HCT116 (cell line): ENCODE measurements around the gene CSNK1D. TPM values are rescaled to one million over a fixed set of nuclear protein-coding genes. Genes with fewer than 3 reads are reported as not detected.

Source experiments
- ATAC-seq: fragments of 200-7000 bp; cut with Tn5 transposase; 2 replicates; pipeline ENCODE4 v1.9.1; 2020; ENCODE audit warnings: mild to moderate bottlenecking, moderate library complexity
- BruUV-seq: library from RNA; stranded (reverse); fragments of 400-500 nt; replicated peaks from 2 replicates; lab custom pipeline; 2021; lab: Mats Ljungman, UMichigan
- CTCF ChIA-PET: fragments of 300-600 bp; sonication (Branson Sonifier 250); formaldehyde crosslinking; loops from one replicate; lab custom pipeline; 2021; ENCODE audit warnings: antibody characterized with exemption; lab: Charles Lee
- POLR2A ChIA-PET: fragments of 300-600, 350-600 bp; sonication (Branson Sonifier 250); formaldehyde crosslinking; loops from one replicate; lab custom pipeline; 2021; ENCODE audit warnings: antibody characterized with exemption; lab: Charles Lee
- RAD21 ChIA-PET, 2 experiments: fragments of 300-600 bp; sonication (Branson Sonifier 250); formaldehyde crosslinking; loops; one replicate each; lab custom pipeline; 2023; ENCODE audit warnings: low total read pairs in 2 of 2; ENCODE audit not compliant: uncharacterized antibody in 2 of 2, unreplicated experiment in 2 of 2, low non-redundant PET in 1 of 2; lab: Charles Lee
- DNase-seq: peaks from one replicate; pipeline ENCODE4 v3.0.0-alpha.2; 2010; ENCODE audit warnings: low read depth, low spot score
- H2AFZ ChIP-seq: fragments of 200-600 bp; shearing (Covaris generic), sonication (generic); 2 replicates; pipeline ENCODE4 v1.6.1; 2017; ENCODE audit warnings: low read depth, mixed run types, mixed read lengths, antibody characterized with exemption, low read length; ENCODE audit not compliant: poor library complexity, severe bottlenecking
- H3K27ac ChIP-seq: 2 replicates; pipeline ENCODE4 v1.5.1; 2012; ENCODE audit warnings: low read depth, low read length
- H3K27me3 ChIP-seq: fragments of 200-600 bp; sonication (generic); 2 replicates; pipeline ENCODE4 v1.6.1; 2016; ENCODE audit warnings: mixed run types, low read length, mixed read lengths; ENCODE audit not compliant: insufficient read depth
- H3K36me3 ChIP-seq, 2 experiments: fragments of 200-500 bp in 1 of 2; fragments of 200-600 bp in 1 of 2; sonication (Bioruptor generic) in 1 of 2; sonication (generic) in 1 of 2; 2 replicates each; pipeline versions ENCODE4 v1.5.1 to v1.6.1; 2014 to 2016; ENCODE audit warnings: low read length in 2 of 2, inconsistent platforms in 1 of 2, mixed read lengths in 1 of 2, mixed run types in 1 of 2; ENCODE audit not compliant: insufficient read depth in 2 of 2, control insufficient read depth in 1 of 2
- H3K4me1 ChIP-seq, 2 experiments: fragments of 200-600 bp in 1 of 2; sonication (generic) in 1 of 2; 2 replicates each; pipeline versions ENCODE4 v1.5.1 to v1.6.1; 2012 to 2017; ENCODE audit warnings: low read length in 2 of 2, inconsistent platforms in 1 of 2, mild to moderate bottlenecking in 1 of 2, mixed read lengths in 1 of 2, mixed run types in 1 of 2, moderate library complexity in 1 of 2; ENCODE audit not compliant: insufficient read depth in 2 of 2, control insufficient read depth in 1 of 2
- H3K4me2 ChIP-seq: fragments of 200-600 bp; sonication (generic); 2 replicates; pipeline ENCODE4 v1.6.1; 2017; ENCODE audit warnings: mixed run types, low read length, mixed read lengths
- H3K4me3 ChIP-seq, 2 experiments: fragments of 200-600 bp in 1 of 2; sonication (generic) in 1 of 2; replicated peaks in 1 of 2; 2 replicates each; pipeline ENCODE4 v1.5.1; 2011 to 2016; ENCODE audit warnings: low read length in 2 of 2, control low read depth in 1 of 2, low read depth in 1 of 2, mild to moderate bottlenecking in 1 of 2, mixed read lengths in 1 of 2, mixed run types in 1 of 2
- H3K79me2 ChIP-seq: fragments of 200-600 bp; sonication (generic); 2 replicates; pipeline ENCODE4 v1.6.1; 2017; ENCODE audit warnings: mild to moderate bottlenecking, mixed run types, low read length, moderate library complexity, mixed read lengths; ENCODE audit not compliant: insufficient read depth
- H3K9ac ChIP-seq: fragments of 200-600 bp; sonication (generic); 2 replicates; pipeline ENCODE4 v1.6.1; 2016; ENCODE audit warnings: low read length, mixed read lengths
- H3K9me2 ChIP-seq: fragments of 200-600 bp; sonication (generic), shearing (Covaris generic); 2 replicates; pipeline ENCODE4 v1.6.1; 2017; ENCODE audit warnings: mixed run types, mild to moderate bottlenecking, moderate library complexity; ENCODE audit not compliant: insufficient read depth
- H3K9me3 ChIP-seq, 2 experiments: fragments of 200-500 bp in 1 of 2; fragments of 200-600 bp in 1 of 2; sonication (Bioruptor generic) in 1 of 2; sonication (generic) in 1 of 2; 2 replicates each; pipeline ENCODE4 v1.6.1; 2014 to 2017; ENCODE audit warnings: low read length in 2 of 2, mixed read lengths in 2 of 2, inconsistent platforms in 1 of 2, low read depth in 1 of 2, mild to moderate bottlenecking in 1 of 2, mixed run types in 1 of 2, moderate library complexity in 1 of 2; ENCODE audit not compliant: control insufficient read depth in 1 of 2, insufficient read depth in 1 of 2
- H4K20me1 ChIP-seq: fragments of 200-600 bp; sonication (generic), shearing (Covaris generic); 2 replicates; pipeline ENCODE4 v1.6.1; 2017; ENCODE audit warnings: mixed run types, mild to moderate bottlenecking, moderate library complexity; ENCODE audit not compliant: insufficient read depth
- ELF1 ChIP-seq: IDR thresholded peaks from 2 replicates; pipeline ENCODE4 v1.6.1; 2012; ENCODE audit warnings: low read depth, borderline replicate concordance
- EZH2 ChIP-seq: fragments of 200-600 bp; sonication (generic); IDR thresholded peaks from 2 replicates; pipeline ENCODE4 v1.6.1; 2017; ENCODE audit warnings: antibody characterized with exemption, mixed run types
- POLR2AphosphoS5 ChIP-seq: IDR thresholded peaks from 2 replicates; pipeline ENCODE4 v1.6.1; 2011; ENCODE audit warnings: mild to moderate bottlenecking, low read depth, low read length, moderate library complexity
- SRF ChIP-seq: IDR thresholded peaks from 2 replicates; pipeline ENCODE4 v1.6.1; 2012; ENCODE audit warnings: low read depth
- intact Hi-C: fragments of 100-400 bp; cut with micrococcal nuclease; formaldehyde crosslinking; loops from 2 replicates; pipeline ENCODE4 v1.10.0; 2022
- total RNA-seq: library from RNA; stranded (reverse); gene quantifications from one replicate; pipeline ENCODE4 v1.2.1, GENCODE V29; 2021; ENCODE audit not compliant: unreplicated experiment
- TF ChIP-seq, protein P1 (sequence below): IDR thresholded peaks from 2 replicates; pipeline ENCODE4 v1.6.1; 2012; ENCODE audit warnings: low read depth

The CSNK1D gene
- total RNA-seq, 1 experiment from 2014 or later = 176 TPM

DNA sequence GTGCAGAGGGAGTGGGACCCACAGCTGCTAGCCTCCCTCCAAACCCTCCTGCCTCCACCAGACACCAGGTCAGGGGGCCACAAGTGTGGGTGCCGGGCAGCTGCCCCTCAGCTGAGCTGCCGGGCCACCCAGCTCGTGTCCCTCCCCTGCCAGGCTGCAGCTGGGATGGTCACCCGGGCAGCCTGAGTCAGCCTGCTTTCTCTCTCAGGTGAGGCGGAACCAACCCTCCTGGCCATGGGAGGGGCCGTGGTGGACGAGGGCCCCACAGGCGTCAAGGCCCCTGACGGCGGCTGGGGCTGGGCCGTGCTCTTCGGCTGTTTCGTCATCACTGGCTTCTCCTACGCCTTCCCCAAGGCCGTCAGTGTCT lies 37.7 kb downstream of the CSNK1D start:
- Histone ChIP-seq H3K27ac (peak overlapping the region; percentile 62), H3K4me1 (peaks cover 47 to 95% of the 10 kb centered on the region in 2 experiments), H4K20me1 (peaks cover 40% of the 10 kb centered on the region; the same call in 1 of the 2 replicates), H3K4me3 (no peak overlapping the region), H3K9me2 (no peaks in the 10 kb centered on the region), H3K36me3 (peaks cover 26 to 66% of the 10 kb centered on the region in 2 experiments; a peak in 3 of 4 replicates), H3K9ac (peak overlapping the region; percentile 28; the same call in 1 of the 2 replicates), H3K27me3 (no peaks in the 10 kb centered on the region), H3K79me2 (peaks cover 87% of the 10 kb centered on the region), H3K9me3 (no peaks in the 10 kb centered on the region), H2AFZ (no peak overlapping the region), H3K4me2 (no peak overlapping the region; the same call in 1 of the 2 replicates)
- ChIA-PET RAD21 (no interaction called here), POLR2A (interaction anchor here (0.9 to 1.9 kb wide), 2 partner anchors 57 to 97 kb away, joined by 4 read pairs; no protein-coding TSS in a partner anchor), CTCF (interaction anchor here (0.8 to 2.5 kb wide), 6 partner anchors 11 to 205 kb away, joined by 3 to 14 read pairs (median 5); partner anchors contain the start of gene RAC3)
- intact Hi-C loops = no loop called here
- ATAC-seq (peak; percentile 0; the same call in 1 of the 2 replicates), DNase-seq (no peak)
- no TSS peak for BruUV-seq
- TF ChIP-seq EZH2 (no peak), ELF1 (no peak), POLR2AphosphoS5 (peak; percentile 37), SRF (no peak)
- TF ChIP-seq, protein P1, sequence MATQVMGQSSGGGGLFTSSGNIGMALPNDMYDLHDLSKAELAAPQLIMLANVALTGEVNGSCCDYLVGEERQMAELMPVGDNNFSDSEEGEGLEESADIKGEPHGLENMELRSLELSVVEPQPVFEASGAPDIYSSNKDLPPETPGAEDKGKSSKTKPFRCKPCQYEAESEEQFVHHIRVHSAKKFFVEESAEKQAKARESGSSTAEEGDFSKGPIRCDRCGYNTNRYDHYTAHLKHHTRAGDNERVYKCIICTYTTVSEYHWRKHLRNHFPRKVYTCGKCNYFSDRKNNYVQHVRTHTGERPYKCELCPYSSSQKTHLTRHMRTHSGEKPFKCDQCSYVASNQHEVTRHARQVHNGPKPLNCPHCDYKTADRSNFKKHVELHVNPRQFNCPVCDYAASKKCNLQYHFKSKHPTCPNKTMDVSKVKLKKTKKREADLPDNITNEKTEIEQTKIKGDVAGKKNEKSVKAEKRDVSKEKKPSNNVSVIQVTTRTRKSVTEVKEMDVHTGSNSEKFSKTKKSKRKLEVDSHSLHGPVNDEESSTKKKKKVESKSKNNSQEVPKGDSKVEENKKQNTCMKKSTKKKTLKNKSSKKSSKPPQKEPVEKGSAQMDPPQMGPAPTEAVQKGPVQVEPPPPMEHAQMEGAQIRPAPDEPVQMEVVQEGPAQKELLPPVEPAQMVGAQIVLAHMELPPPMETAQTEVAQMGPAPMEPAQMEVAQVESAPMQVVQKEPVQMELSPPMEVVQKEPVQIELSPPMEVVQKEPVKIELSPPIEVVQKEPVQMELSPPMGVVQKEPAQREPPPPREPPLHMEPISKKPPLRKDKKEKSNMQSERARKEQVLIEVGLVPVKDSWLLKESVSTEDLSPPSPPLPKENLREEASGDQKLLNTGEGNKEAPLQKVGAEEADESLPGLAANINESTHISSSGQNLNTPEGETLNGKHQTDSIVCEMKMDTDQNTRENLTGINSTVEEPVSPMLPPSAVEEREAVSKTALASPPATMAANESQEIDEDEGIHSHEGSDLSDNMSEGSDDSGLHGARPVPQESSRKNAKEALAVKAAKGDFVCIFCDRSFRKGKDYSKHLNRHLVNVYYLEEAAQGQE = no peak
